NCI-H69 (cell line): ENCODE measurements around the gene PAM16.

ENCODE experiments used
- DNase-seq: peaks from one replicate; lab custom pipeline; 2025; lab: John Stamatoyannopoulos, UW

Gene PAM16

GRCh38 chr16:4371357-4372000, 20.4 kb upstream of the PAM16 start, which contains the start of gene VASN:
Gene VASN (plus strand): TSS chr16:4371848. CDS start chr16:4380878, 9,030 bp downstream.
- DNase-seq, result peak; percentile 78

GRCh38 chr16:4370570-4371356, 19.6 kb upstream of the PAM16 start:
- DNase-seq, result no peak

- no peak for DNase-seq
These were observed 19.0 kb upstream of the PAM16 start for GRCh38 chr16:4370151-4370550.

DNA sequence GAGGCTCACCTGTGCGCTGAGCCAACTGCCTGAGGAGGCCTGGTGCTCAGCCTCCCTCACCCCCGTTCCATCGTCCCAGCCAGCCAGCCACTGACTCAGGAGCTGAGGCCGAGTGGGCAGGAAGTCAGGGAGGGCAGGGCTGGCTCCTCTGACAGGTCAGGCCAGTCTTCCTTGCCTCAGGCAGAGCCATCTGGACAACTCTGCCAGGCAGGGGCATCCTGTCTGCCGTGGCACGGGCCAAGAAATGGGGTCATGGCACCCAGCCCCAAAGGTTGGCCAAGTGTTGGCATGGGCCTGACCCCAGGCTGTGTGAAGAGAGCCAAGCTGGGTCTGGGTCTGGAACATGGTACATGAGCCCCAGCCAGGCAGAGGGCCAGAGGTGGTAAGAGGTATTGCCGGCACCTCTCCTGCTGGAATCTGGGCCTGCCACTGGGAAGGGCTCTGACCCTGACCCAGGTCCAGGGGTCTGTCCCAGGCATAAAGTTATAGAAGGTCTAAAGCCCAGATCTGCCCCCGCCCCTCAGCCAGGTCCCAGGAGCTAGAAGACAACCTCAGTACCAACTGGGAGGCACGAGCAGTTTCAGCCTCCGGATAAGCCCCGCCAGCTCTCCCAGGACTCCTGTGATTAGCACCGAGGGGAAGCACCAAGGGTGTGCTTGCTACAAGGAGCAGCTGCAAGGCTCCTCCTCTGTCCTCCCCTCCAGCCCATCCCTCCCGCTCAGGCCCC, 18.0 kb upstream of the PAM16 start:
- peak; percentile 32 for DNase-seq

- no peak for DNase-seq
These were observed 16.3 kb upstream of the PAM16 start for GRCh38 chr16:4367393-4367856.

DNA sequence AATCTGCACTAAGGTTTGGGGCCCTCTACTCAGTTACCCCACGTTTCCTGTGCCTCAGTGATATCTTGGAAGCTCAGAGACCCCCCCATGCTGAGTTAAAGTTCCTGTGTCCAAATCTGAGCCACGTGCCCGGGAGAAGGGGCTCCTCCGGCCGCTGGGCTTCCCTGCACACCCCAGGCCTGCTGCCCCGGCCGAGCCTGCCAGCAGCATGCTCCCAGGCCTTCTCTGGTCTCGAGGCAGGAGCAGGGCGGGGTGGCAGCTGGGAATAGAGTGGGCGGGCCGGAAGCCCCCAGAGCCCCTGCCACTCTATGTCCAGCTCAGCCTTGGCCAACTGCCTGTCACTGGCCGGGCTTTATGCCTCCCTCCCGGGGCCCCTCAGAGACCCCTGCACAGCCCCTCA, 14.9 kb upstream of the PAM16 start:
- DNase-seq, result no peak

DNA sequence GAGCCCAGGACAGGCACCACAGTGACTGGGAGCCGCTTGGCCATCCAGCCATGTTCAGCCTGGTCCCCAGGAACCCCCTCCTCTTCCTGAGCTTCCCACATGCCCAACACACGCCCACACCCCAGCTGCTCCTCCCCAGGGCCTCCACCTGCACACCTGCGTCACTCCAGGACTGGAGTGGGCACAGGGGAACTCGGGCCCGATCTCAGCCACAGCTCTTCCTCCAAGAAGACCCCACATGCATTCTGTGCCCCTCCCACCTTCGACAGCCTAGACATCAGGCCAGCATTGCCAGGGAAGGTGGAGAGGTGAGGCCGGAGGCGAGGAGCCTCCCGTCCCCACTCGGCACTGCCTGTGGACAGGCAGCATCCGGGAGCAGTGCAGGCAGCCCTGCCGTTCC, 14.5 kb upstream of the PAM16 start:
- no peak for DNase-seq

GRCh38 chr16:4365014-4365406, 13.9 kb upstream of the PAM16 start:
- DNase-seq, result no peak

GRCh38 chr16:4364196-4365013, 13.3 kb upstream of the PAM16 start:
- no peak for DNase-seq

DNA sequence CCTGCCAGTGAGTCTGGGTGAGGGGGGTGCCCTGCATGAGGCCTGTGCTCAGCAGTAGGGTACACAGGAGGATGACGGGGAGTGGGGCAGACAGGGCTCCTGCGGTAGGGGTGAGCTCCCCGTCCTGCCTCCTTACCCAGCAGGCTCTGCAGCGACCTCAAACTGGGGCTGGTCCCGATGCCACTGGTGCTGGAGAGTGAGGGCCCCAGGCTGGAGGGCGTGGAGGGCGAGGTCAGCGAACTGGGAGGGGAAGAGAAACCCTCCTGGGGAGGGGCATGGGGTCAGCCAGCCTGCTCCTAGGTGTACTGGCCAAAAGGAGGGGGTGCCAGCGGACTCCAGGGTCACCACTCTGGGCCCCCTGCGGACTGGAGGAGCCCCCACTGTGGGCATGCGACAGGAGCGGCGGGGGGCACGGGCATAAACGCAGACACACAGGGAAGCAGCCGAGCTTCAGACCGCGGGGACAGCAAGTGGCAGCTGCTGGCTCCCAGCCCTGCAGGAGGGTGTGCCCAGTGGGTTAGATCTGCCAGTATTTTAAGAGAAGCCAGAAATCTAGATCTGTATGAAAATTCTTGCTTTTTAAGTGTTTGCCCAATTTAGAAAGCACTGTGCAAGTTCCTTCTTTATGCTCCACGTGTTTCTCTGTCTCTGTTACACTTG, 11.5 kb upstream of the PAM16 start:
- no peak for DNase-seq

- no peak for DNase-seq
These were observed 10.8 kb upstream of the PAM16 start for GRCh38 chr16:4361944-4362311.

GRCh38 chr16:4361033-4361943, 10.2 kb upstream of the PAM16 start:
- DNase-seq, result no peak

- DNase-seq, result peak; percentile 53
These were observed 9.5 kb upstream of the PAM16 start for GRCh38 chr16:4360538-4361021.

DNA sequence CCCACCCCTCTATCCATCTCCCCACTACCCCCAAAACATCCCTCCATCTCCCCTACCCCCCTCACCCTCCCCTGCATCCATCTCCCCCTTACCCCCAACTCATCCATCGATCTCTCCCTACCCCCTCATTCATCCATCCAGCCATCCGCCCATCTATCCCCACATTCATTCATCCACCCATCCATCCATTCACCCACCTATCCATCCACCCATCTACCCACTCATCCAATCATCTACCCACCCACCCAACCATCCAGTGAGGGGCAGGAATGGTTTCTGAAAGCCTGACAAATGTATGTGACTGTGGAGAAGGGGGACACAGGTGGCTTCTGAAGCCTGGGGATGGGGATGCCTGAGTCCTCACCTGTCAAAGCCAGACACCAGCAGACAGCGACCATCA, 8.8 kb upstream of the PAM16 start:
- no peak for DNase-seq

DNA sequence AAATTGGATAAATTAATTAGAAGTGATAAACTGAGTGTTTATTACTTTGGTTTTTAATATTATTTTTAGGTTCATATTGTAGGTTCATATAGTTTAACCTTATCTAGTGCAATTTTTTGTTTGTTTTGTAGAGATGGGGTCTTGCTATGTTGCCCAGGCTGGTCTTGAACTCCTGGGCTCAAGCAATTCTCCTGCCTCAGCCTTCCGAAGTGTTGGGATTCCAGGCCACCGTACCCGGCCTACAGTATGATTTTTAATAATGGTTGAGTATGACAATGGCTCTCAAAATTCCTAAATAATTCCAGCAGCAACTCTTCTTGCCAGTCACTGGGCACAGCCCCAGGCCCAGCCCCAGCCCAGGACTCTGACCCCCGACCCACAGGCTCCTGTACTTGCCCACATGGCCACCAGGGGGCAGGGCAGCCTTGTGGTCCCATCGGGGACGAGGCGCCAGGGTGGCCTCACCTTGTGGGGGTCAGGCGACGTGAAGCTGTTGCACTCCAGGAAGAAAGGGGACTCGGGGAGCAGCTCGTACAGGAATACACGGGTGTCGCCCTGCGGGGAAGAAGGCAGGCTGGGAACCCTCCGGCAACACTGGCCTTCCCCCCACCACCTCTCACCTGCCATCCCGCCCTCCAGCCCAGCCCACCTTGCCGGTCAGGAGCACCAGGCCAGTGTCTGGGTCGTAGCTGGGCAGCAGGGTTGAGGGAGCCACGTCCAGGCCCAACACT, 7.9 kb upstream of the PAM16 start:
- peak; percentile 56 for DNase-seq

GRCh38 chr16:4358236-4358635, 7.1 kb upstream of the PAM16 start:
- no peak for DNase-seq

DNA sequence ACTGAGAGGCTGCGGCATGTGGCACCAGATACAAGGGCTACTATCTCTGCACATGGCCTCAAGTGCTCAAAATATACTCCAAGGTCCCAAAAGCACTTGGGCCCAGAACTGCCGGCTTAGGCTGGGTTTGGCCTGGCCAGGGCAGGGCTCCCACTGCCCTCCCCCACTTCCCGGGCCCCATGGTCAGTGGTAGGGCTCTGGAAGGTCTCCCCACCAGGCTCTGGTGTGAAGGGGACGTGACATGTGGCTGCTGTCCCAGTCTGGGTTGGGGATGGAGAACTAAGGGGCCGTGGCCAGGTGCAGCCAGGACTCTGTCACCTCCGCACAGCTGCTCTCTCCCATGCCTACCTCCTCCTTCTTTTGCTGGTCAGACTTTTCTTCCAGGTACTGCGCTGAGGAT, 5.7 kb upstream of the PAM16 start:
- DNase-seq, result no peak

GRCh38 chr16:4354512-4355409, 3.6 kb upstream of the PAM16 start:
- DNase-seq, result no peak
